Measurements from ENCODE around the gene C1orf53. TPM values are rescaled to one million over a fixed set of nuclear protein-coding genes. Genes with fewer than 3 reads are reported as not detected.
A peak's percentile ranks its signal among the peaks of the same experiment; 100 is the strongest.

Gene C1orf53
- total RNA-seq, 6 donors from 2014 or later = 2.5 to 9.9 (median 7.2) TPM; not detected in 2

DNA sequence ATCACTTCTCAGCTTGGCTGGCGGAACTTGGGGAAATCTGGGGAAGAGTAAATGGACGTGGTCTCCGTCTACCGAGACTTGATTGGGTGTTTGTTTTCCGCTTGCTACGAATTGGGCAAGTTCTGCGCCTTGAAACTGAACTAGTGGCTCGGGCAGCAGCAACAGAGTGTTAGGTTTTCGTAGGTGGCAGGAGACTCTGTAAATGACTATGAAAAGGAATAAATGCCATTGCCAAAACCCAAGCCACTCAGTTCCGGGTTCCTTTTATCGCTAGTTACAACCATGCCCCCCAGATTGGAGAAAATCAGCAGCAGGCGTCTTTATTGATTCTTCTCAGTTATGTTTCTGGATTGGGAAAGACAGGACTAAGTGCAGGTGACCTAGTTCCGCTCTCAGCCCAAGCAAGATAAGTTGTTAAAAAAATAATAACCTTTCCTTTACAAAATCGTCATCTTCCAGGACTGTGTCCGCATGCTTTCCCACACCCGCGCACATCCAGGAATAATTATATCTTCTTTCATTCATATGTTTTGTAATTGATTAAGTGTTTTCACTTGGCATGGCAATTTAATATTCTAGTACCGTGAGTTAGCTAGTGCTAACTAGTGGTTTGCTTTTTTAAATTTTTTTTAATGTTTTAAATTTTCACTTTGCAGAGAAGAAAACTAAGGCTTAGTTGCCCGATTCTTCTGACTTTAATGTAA is 18.1 kb downstream of the C1orf53 start:
- Histone ChIP-seq H3K27ac (no peak overlapping the region), H3K27me3 (peaks cover 2 to 60% (median 47%) of the 10 kb centered on the region in 4 donors), H3K36me3 (no peaks in the 10 kb centered on the region), H3K9me3 (no peaks in the 10 kb centered on the region), H3K4me1 (peaks cover 38 to 59% (median 45%) of the 10 kb centered on the region in 4 donors), H3K4me3 (no peak overlapping the region)
- ATAC-seq (ENCODE audit: low FRiP score in 2 of 2) (no peak), DNase-seq (no peak)
- 23 to 26% methylated on average over 19 of the region's 19 CpGs for WGBS, 2 donors
- TF ChIP-seq POLR2A (IDR thresholded peaks at IDR 0.05) (no peak), POLR2AphosphoS5 (IDR thresholded peaks at IDR 0.05) (no peak), EP300 (IDR thresholded peaks at IDR 0.05) (no peak)
- TF ChIP-seq, protein P1, sequence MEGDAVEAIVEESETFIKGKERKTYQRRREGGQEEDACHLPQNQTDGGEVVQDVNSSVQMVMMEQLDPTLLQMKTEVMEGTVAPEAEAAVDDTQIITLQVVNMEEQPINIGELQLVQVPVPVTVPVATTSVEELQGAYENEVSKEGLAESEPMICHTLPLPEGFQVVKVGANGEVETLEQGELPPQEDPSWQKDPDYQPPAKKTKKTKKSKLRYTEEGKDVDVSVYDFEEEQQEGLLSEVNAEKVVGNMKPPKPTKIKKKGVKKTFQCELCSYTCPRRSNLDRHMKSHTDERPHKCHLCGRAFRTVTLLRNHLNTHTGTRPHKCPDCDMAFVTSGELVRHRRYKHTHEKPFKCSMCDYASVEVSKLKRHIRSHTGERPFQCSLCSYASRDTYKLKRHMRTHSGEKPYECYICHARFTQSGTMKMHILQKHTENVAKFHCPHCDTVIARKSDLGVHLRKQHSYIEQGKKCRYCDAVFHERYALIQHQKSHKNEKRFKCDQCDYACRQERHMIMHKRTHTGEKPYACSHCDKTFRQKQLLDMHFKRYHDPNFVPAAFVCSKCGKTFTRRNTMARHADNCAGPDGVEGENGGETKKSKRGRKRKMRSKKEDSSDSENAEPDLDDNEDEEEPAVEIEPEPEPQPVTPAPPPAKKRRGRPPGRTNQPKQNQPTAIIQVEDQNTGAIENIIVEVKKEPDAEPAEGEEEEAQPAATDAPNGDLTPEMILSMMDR (IDR thresholded peaks at IDR 0.05) = no peak

DNA sequence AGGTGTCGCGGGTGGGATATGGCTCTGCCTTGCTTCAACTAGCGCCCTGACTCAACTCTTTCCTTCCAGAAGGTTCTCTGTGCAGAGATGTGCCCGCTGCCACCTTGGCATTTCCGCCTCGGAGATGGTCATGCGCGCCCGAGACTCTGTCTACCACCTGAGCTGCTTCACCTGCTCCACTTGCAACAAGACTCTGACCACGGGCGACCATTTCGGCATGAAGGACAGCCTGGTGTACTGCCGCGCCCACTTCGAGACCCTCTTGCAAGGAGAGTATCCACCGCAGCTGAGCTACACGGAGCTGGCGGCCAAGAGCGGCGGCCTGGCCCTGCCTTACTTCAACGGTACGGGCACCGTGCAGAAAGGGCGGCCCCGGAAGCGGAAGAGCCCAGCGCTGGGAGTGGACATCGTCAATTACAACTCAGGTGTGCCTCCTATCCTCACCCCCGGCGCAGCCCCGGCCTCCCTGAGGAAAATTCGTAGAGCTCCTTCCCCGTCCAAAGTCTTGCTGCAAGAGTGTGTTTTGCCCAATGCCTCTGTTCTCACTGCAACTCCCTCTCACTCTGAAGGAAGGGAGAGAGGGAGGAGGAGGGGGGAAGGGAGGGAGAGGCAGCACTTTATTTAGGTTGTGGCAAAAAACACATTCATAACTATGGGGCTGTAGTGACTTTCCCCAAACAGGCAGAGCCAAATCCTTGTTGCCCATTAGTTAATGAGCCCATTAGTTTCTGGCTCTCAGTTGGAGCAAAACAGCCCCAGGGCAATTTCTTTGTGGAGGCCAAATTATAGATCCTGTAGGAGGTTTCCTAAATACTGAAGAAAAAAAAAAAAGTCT is 19.0 kb downstream of the C1orf53 start:
- ATAC-seq (ENCODE audit: low FRiP score in 2 of 2) (peak; percentile 9 to 10), DNase-seq (peak in 1 of 2 donors; percentile 76)
- Histone ChIP-seq H3K27me3 (peaks cover 2 to 51% (median 40%) of the 10 kb centered on the region in 4 donors), H3K36me3 (no peaks in the 10 kb centered on the region), H3K4me3 (no peak overlapping the region), H3K4me1 (peaks cover 29 to 50% (median 36%) of the 10 kb centered on the region in 4 donors), H3K9me3 (no peaks in the 10 kb centered on the region), H3K27ac (no peak overlapping the region)
- no peak for TF ChIP-seq POLR2A (IDR thresholded peaks at IDR 0.05)
- no peak for TF ChIP-seq EP300 (IDR thresholded peaks at IDR 0.05)
- no peak for TF ChIP-seq POLR2AphosphoS5 (IDR thresholded peaks at IDR 0.05)
- TF ChIP-seq, protein P1 (IDR thresholded peaks at IDR 0.05) = no peak
- 23 to 39% methylated on average over 21 to 23 of the region's 33 CpGs for WGBS, 2 donors

DNA sequence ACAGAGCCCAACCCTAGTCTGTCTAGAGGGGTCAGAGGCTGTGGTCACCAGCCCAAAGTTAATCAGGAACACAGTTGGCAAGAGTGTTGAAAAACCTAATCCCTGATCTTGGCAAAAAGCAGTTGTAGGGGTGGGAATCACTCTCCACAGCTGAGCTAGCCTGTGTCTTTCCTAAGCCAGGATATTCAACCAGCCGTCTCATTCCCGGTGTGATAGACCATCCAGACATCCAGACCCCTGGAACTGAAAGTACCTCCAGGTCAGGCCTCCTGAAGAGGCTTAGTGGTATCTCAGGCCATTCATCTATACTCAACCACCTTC is 19.6 kb downstream of the C1orf53 start:
- TF ChIP-seq, protein P1 (IDR thresholded peaks at IDR 0.05) = no peak
- TF ChIP-seq POLR2AphosphoS5 (IDR thresholded peaks at IDR 0.05) (no peak), EP300 (IDR thresholded peaks at IDR 0.05) (no peak), POLR2A (IDR thresholded peaks at IDR 0.05) (no peak)
- ATAC-seq (ENCODE audit: low FRiP score in 2 of 2) (no peak), DNase-seq (no peak)
- Histone ChIP-seq H3K27ac (no peak overlapping the region), H3K9me3 (no peaks in the 10 kb centered on the region), H3K4me3 (no peak overlapping the region), H3K27me3 (peaks cover 2 to 45% (median 34%) of the 10 kb centered on the region in 4 donors), H3K36me3 (no peaks in the 10 kb centered on the region), H3K4me1 (peaks cover 25 to 44% (median 32%) of the 10 kb centered on the region in 4 donors)
- WGBS, 2 donors = 81 to 92% methylated on average over 2 of the region's 2 CpGs

DNA sequence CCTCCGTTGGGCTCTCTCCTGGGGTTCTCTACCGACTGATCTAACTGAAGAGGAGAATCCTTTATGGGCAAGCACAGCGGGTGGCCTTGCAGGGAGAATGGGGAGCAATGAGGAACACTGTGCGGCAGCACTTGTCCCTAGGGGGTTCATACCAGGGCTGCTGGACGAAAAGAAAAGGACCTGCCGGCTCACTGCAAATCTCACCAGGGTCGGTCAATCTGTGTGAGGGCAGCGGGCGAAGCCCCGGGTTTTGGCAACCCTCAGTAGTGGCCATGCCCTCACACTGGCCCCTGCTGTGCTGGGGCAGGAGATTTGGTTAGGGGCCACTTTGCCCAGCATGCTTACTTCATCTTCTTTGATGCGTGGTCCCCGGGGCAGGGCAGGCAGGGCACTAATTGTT is 20.6 kb downstream of the C1orf53 start:
- H3K36me3 ChIP-seq = no peaks in the 10 kb centered on the region
- DNase-seq (no peak), ATAC-seq (ENCODE audit: low FRiP score in 2 of 2) (no peak)
- no peak overlapping the region for H3K27ac ChIP-seq
- H3K4me1 ChIP-seq = peaks cover 15 to 34% (median 22%) of the 10 kb centered on the region in 4 donors
- 74 to 76% methylated on average over 5 to 12 of the region's 12 CpGs for WGBS, 2 donors
- H3K9me3 ChIP-seq = no peaks in the 10 kb centered on the region
- no peak overlapping the region for H3K4me3 ChIP-seq
- TF ChIP-seq, protein P1 (IDR thresholded peaks at IDR 0.05) = no peak
- TF ChIP-seq POLR2A (IDR thresholded peaks at IDR 0.05) (no peak), POLR2AphosphoS5 (IDR thresholded peaks at IDR 0.05) (no peak), EP300 (IDR thresholded peaks at IDR 0.05) (no peak)
- H3K27me3 ChIP-seq = peaks cover 2 to 35% (median 25%) of the 10 kb centered on the region in 4 donors

All from upper lobe of left lung (tissue), 6 donors.